PFSK-1 (cell line): Measurements from ENCODE around the gene CELA2B.

Experiments
- FOXP2 ChIP-seq: optimal IDR thresholded peaks from 2 replicates; pipeline ENCODE3; 2011; ENCODE audit warnings: borderline replicate concordance, control low read depth, inconsistent platforms; ENCODE audit not compliant: insufficient read depth; ENCODE audit errors: extremely low read length, extremely low read depth
- POLR2AphosphoS5 ChIP-seq: IDR thresholded peaks from 2 replicates; pipeline ENCODE4 v1.6.1; 2012; ENCODE audit warnings: low read depth, mild to moderate bottlenecking, control low read depth, low read length, moderate library complexity
- REST ChIP-seq, 2 experiments: IDR thresholded peaks; 2 replicates each; pipeline versions ENCODE4 v1.6.1 to v1.8.0; 2011 to 2012; ENCODE audit warnings: low read depth in 2 of 2, low read length in 2 of 2, control low read depth in 1 of 2, inconsistent platforms in 1 of 2, mild to moderate bottlenecking in 1 of 2, moderate library complexity in 1 of 2; ENCODE audit not compliant: insufficient read depth in 1 of 2
- SIN3A ChIP-seq: IDR thresholded peaks from 2 replicates; pipeline ENCODE4 v1.6.1; 2012; ENCODE audit warnings: mild to moderate bottlenecking, low read length, moderate library complexity, borderline replicate concordance; ENCODE audit not compliant: insufficient read depth
- TAF1 ChIP-seq: IDR thresholded peaks from 2 replicates; pipeline ENCODE4 v1.6.1; 2012; ENCODE audit warnings: low read length, control low read depth, borderline replicate concordance; ENCODE audit not compliant: insufficient read depth

CELA2B gene

GRCh38 chr1:15443281-15443680 lies 32.6 kb upstream of the CELA2B start:
- TF ChIP-seq POLR2AphosphoS5 (no peak), FOXP2 (no peak), TAF1 (no peak)

- TF ChIP-seq FOXP2: no peak
- no peak for TF ChIP-seq TAF1
- TF ChIP-seq SIN3A: no peak
- no peak for TF ChIP-seq POLR2AphosphoS5
- TF ChIP-seq REST (IDR thresholded peaks at IDR 0.05; ENCODE audit: insufficient read depth in 1 of 2, low read depth in 2 of 2, low read length in 2 of 2): no peak
Observed at GRCh38 chr1:15444468-15445389, 31.2 kb upstream of the CELA2B start.

- TF ChIP-seq TAF1 (no peak), POLR2AphosphoS5 (no peak), REST (IDR thresholded peaks at IDR 0.05; ENCODE audit: insufficient read depth in 1 of 2, low read depth in 2 of 2, low read length in 2 of 2) (no peak), FOXP2 (no peak), SIN3A (no peak)
Observed at GRCh38 chr1:15445390-15446122, 30.3 kb upstream of the CELA2B start.

DNA sequence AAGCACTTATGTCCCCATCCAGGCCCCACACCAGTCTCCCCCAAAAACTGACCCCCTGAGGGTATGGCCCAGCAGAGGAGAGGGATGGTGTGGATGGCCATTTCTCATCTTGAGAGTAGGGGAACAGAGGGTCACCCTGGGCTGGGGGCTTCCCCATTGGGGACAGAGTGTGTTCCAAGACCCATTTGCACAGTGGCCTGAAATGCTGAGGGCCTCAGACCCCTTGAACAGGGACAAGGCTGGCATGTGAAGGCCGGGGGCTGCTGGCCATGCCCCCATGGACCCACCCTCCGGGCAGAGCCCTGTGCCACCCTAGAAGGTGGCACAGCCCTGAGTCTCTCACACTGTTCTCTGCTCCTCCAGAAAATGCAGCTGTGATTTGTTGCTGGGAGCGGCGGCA lies 29.7 kb upstream of the CELA2B start:
- TF ChIP-seq POLR2AphosphoS5: no peak
- no peak for TF ChIP-seq TAF1
- no peak for TF ChIP-seq SIN3A

DNA sequence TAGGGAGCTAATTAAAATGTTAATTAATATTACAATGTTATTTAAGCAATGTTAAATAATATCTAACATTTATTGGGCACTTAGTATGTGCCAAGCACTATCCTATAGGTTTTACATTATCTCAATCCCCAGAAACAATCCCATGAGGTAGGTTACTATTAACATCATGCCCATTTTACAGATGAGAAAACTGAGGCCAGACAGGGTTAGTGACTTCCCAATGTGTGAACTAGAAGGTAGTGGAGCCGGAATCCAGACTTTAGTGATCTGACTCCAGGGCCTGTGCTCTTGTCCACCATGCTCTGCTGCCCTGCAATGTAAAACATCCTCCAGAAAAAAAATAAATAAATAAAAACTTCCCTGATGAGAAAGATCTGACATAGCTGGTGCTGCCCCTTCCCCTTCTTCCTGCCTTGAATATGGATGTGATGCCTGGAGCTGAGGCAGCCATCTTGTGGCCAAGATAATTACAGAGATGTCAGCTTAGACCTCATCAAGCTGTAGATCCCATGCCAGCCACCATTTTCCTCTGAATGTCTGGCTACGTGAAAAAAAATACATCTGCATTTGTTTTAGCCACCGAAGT lies 26.9 kb upstream of the CELA2B start:
- TF ChIP-seq SIN3A (no peak), REST (IDR thresholded peaks at IDR 0.05; ENCODE audit: insufficient read depth in 1 of 2, low read depth in 2 of 2, low read length in 2 of 2) (no peak), FOXP2 (no peak), TAF1 (no peak), POLR2AphosphoS5 (no peak)

DNA sequence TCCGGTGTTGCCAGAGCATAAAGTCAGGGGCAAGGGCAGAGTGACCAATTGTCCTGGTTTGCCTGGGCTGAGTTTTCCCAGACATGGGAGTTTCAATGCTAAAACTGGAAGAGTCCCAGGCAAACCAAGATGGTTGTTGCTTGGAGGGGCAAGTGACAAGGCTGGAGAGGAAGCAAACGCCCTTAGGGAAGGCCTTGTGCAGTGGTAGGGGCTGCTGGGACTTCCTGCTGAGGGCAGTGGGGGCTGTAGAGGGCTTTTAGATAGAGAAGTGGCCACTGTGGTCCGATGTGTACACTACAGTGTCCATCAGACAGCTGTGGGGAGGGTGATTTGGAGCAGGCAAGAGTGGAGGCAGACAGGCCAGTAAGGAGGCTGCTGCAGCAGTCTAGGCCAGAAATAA lies 26.3 kb upstream of the CELA2B start:
- no peak for TF ChIP-seq SIN3A
- TF ChIP-seq TAF1: no peak
- no peak for TF ChIP-seq POLR2AphosphoS5
- no peak for TF ChIP-seq FOXP2
- no peak for TF ChIP-seq REST (IDR thresholded peaks at IDR 0.05; ENCODE audit: insufficient read depth in 1 of 2, low read depth in 2 of 2, low read length in 2 of 2)
